ENCODE measurements around the gene CACNA1D. TPM values are rescaled to one million over a fixed set of nuclear protein-coding genes. Genes with fewer than 3 reads are reported as not detected.

The CACNA1D gene
- total and polyA plus RNA-seq, 9 of the 15 experiments (the other 6 are each of a cell fraction or from before 2014, with no cell fraction given), result 0.29 TPM; not detected in 8

- in situ Hi-C loops (cut with MboI) (no loop called here), intact Hi-C loops (cut with micrococcal nuclease) (no loop called here)
- DNase-seq (ENCODE audit: extremely low read depth in 1 of 4, low spot score in 3 of 4) (no peak), ATAC-seq (no peak), FAIRE-seq (no peak)
- H3K4me1 ChIP-seq (replicated peaks in 1 of 2; ENCODE audit: control insufficient read depth in 2 of 2, insufficient read depth in 2 of 2, low read length in 2 of 2), result no peaks in the 10 kb centered on the region
- no peaks in the 10 kb centered on the region for H3K79me2 ChIP-seq (ENCODE audit: control insufficient read depth, insufficient read depth, low read length)
- no peak overlapping the region for H3K4me3 ChIP-seq
- TF ChIP-seq ZNF584 (CRISPR knock-in tag; IDR thresholded peaks at IDR 0.05; ENCODE audit: low read depth) (no peak), SREBF1 (IDR thresholded peaks at IDR 0.05; ENCODE audit: borderline replicate concordance, low read depth, low read length) (no peak), TRIM28 (IDR thresholded peaks at IDR 0.05) (no peak), C11orf30 (IDR thresholded peaks at IDR 0.05; ENCODE audit: low read depth) (no peak), ZBTB5 (IDR thresholded peaks at IDR 0.05) (no peak), TAF9B (IDR thresholded peaks at IDR 0.05; ENCODE audit: partially characterized antibody) (no peak), TCF15 (CRISPR knock-in tag; IDR thresholded peaks at IDR 0.05) (no peak), MXI1 (IDR thresholded peaks at IDR 0.05; ENCODE audit: low read depth, low read length) (no peak), MEIS2 (IDR thresholded peaks at IDR 0.05; ENCODE audit: partially characterized antibody) (no peak), ZNF174 (CRISPR knock-in tag; IDR thresholded peaks at IDR 0.05) (no peak), SFPQ (IDR thresholded peaks at IDR 0.05; ENCODE audit: low read depth, low read length) (no peak), ZNF239 (CRISPR knock-in tag; IDR thresholded peaks at IDR 0.05) (no peak), BCLAF1 (IDR thresholded peaks at IDR 0.05; ENCODE audit: borderline replicate concordance in 1 of 2, control insufficient read depth in 1 of 2, low read depth in 2 of 2, low read length in 1 of 2) (no peak), SIN3A (IDR thresholded peaks at IDR 0.05; ENCODE audit: borderline replicate concordance in 2 of 2, control insufficient read depth in 1 of 2, low read depth in 2 of 2, low read length in 2 of 2) (no peak), ZNF436 (CRISPR knock-in tag; IDR thresholded peaks at IDR 0.05) (no peak)
- no peaks in the 10 kb centered on the region for H3K9me1 ChIP-seq (ENCODE audit: control insufficient read depth, insufficient read depth, low read length)
- no peaks in the 10 kb centered on the region for H3K36me3 ChIP-seq (ENCODE audit: control insufficient read depth, insufficient read depth, low read length)
- no peak overlapping the region for H2AFZ ChIP-seq (ENCODE audit: low read depth, low read length)
- ChIA-PET CTCF (ENCODE audit: low intra/inter-chr PET ratio) (no interaction called here), POLR2A (no interaction called here)
- no peak overlapping the region for H3K4me2 ChIP-seq (ENCODE audit: insufficient read depth, low read length)
- WGBS (ENCODE audit: insufficient coverage, low coverage, missing lambda C conversion rate), result 0% methylated on average over 4 of the region's 7 CpGs
- H3K9ac ChIP-seq (ENCODE audit: insufficient read depth in 1 of 2, low read depth in 2 of 2, low read length in 2 of 2), result no peak overlapping the region
- peaks cover 3 to 19% of the 10 kb centered on the region in 2 experiments; a peak in 4 of 5 replicates for H3K27me3 ChIP-seq (ENCODE audit: control insufficient read depth in 2 of 2, insufficient read depth in 2 of 2, low read length in 2 of 2)
- no TSS peak for BruUV-seq (replicated peaks)
- H3K9me3 ChIP-seq (replicated peaks; ENCODE audit: control insufficient read depth, insufficient read depth, low read depth, low read length), result no peaks in the 10 kb centered on the region
- no peak overlapping the region for H3K27ac ChIP-seq (ENCODE audit: extremely low read depth, low read depth, low read length)
- no peaks in the 10 kb centered on the region for H4K20me1 ChIP-seq (replicated peaks; ENCODE audit: control insufficient read depth, insufficient read depth, low read length)
Observed at GRCh38 chr3:53545996-53546359, 51.6 kb downstream of the CACNA1D start.

Measured in K562 (cell line).